HG02759 (cell line): ENCODE measurements around the gene ITPK1.
"Not testable (repeated sequence)": the region's sequence is repeated elsewhere in the genome, so short reads cannot be mapped to it uniquely, and the experiment has no call there.

Experiments used
- ATAC-seq: cut with Tn5 transposase; IDR thresholded peaks from one replicate; pipeline ENCODE4 v1.9.1; 2021; ENCODE audit warnings: mild to moderate bottlenecking, moderate library complexity; ENCODE audit not compliant: unreplicated experiment

ITPK1 gene

DNA sequence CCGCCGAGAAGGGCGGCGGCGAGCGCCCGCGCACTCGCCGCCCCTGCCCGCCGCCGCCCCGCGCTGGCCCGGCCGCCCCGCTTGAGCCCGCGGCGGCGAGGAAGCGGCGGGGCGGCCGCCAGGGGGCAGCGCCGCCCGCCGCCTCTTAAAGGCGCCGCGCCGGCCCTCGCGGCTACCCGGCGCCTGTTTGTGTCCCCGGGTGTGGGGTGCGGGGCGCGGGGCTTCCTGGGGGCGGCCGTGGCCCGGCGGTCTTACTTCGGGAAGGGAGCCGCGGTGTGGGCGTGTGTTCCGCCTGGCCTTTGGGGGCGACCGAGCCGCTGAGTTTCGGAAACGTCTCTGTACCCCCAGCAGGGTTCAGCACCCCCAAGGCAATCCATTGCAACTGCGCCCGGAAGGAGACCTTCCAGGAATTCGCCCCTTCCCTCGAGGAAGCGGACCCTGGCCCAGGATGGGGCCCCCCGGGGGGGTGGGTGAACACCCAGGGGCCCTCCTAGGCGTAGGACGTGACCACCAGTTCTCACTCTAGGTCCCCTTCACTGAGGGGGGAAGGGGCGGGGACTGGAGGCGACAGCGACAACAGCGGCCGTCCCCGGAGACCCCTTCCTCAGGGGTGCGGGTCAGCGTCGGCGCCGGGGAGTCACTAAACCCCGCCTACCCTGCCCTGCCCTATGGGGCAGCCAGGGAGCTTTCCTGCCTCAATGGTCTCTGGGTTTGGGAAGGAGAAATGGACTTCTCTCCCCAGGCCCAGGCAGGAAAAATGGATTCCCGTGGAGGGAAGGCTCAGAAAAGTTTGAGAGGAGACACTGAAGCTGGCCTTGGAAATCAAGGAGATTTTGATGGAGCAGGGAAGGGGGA is at the start of gene ITPK1:
Gene ITPK1, minus strand, starts transcription at position 105 of the 855 bp plus-strand sequence. CDS start 762 bp downstream, outside the sequence.
- peak; percentile 64 for ATAC-seq

DNA sequence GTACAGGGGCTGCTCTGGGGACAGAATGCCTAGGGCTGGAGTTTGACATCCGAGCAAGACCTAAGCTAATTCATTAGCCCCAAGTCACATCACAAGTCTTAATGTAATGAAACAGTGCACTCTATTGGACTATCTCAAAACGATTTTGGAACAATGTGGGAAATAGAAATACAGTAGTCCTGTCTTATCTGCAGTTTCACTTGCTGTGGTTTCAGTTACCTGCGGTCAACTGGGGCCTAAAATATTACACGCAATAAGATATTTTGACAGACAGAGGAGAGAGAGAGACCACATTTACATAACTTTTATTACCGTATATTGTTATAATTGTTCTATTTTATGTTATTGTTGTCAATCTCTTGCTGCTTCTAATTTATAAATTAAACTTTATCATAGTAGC is 47.8 kb upstream of the ITPK1 start:
- ATAC-seq, result no peak

DNA sequence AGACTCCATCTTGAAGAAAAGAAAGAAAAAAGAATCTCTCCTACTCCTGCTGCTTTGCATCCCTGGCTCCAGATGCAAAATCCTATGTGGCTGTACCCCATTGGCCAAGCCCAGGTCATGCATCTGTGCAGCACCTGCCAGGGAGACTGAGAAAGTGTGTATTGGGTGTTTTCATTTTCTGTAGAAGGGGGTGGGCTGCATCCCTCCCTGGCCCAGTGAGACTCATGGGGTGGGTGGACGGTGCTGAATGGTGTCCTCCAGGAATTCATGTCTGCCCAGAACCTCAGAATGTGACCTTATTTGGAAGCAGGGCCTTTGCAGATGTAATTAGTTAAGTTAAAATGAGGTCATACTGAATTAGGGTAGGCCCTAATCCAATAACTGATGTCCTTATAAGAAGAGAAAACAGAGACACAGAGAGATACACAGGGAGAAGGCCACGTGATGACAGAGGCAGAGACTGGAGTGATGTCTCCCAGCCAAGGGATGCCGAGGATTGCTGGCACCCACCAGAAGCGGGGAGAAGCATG is 45.8 kb upstream of the ITPK1 start:
- ATAC-seq, result no peak

- no peak for ATAC-seq
These were observed 44.7 kb upstream of the ITPK1 start for GRCh38 chr14:93160353-93160801.

DNA sequence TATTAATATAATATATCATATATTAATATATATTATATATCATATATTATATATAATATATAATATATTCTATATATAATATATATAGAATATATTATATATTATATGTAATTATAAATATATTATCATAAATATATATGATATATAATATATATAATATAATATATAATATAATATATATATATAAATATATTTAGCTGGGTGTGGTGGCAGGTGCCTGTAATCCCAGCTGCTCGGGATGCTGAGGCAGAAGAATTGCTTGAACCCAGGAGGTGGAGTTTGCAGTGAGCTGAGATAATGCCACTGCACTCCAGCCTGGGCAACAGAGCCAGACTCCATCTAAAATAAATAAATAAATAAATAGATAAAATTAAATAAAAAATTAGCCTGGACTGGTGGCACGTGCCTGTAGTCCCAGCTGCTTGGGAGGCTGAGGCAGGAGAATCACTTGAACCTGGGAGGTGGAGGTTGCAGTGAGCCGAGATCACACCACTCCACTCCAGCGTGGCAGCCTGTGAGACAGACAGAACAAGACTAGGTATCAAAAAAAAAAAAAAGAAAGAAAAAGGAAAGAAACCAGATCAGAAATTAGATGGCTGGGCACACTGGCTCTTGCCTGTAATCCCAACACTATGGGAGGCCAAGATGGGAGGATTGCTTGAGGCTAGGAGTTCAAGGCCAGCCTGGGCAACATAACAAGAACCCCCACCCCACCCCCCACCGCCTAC is 44.1 kb upstream of the ITPK1 start:
- ATAC-seq, result not testable (repeated sequence)

DNA sequence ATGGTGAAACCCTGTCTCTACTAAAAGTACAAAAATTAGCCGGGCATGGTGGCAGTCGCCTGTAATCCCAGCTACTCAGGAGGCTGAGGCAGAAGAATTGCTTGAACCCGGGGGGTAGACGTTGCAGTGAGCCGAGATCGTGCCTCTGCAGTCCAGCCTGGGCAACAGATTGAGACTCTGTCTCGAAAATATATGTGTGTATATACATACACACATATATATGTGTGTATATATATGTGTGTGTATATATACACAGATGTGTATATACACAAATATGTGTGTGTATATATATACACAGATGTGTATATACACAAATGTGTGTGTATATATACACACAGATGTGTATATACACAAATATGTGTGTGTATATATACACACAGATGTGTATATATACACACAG is 42.6 kb upstream of the ITPK1 start:
- not testable (repeated sequence) for ATAC-seq

- ATAC-seq, result no peak
These were observed 41.1 kb upstream of the ITPK1 start for GRCh38 chr14:93156693-93157369.

DNA sequence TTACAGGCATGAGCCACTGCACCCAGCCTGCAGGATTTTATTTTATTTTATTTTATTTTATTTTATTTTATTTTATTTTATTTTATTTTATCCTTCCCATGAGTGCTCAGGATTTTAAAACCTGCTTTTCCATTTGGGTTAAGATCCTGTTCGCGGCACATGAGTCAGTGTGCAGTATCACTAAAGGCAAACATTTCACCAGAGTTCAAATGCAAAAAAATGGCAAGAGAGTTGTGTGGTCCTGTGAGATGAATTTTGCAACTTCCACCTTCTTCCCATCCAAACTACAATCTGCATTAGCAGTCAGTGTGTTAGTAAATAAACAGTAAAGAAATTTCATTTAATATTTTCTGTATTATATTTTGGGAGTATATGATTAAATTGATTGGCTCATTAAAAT is 39.9 kb upstream of the ITPK1 start:
- no peak for ATAC-seq

GRCh38 chr14:93153121-93153520 is 37.4 kb upstream of the ITPK1 start:
- ATAC-seq, result no peak

DNA sequence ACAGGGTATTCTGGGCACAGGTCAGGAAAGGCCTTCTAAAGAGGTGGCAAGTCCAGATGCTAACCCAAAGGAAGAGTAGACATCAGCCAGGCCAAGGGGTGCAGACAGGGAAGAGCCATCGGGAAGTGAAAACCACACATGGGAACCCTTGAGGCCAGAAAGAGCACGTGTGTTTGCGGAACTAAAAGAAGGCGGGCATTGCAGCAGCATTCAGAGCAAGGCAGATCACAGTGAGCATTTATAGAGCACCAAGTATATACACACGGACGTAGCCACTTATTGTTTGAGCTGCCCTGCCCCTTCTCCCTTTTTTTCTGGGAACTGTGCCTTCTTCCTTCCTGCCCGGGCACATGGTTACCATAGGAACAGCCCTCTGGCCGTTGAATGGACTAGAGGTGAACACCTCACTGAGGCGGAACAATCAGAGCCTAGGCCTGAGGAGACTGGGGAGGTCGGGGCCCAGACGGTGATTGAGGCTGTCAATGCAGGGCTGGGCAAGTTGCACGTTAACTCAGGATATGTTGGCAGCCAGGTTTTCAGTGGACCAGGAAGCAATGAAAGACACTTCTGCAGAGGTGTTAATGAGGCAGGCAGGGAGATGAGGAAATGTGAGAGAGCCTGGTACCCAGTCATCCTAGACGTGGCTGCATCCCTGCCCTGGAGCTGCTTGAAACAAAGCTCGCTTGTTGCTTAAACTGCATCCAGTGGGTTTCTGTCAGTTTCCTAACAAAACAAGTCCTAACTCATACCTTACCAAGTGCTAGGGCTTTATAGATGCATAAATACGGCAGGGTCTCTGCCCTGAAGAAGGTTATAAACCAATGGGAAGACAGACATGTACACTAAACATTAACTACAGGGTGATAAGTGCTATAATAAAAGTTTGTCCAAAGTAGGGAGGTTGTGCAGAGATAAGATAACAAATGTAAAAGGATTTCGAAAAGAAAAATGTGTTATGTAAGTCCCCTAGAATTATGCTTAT is 34.8 kb upstream of the ITPK1 start:
- no peak for ATAC-seq

GRCh38 chr14:93148979-93149378 is 33.3 kb upstream of the ITPK1 start:
- no peak for ATAC-seq

GRCh38 chr14:93146119-93146518 is 30.4 kb upstream of the ITPK1 start:
- no peak for ATAC-seq

DNA sequence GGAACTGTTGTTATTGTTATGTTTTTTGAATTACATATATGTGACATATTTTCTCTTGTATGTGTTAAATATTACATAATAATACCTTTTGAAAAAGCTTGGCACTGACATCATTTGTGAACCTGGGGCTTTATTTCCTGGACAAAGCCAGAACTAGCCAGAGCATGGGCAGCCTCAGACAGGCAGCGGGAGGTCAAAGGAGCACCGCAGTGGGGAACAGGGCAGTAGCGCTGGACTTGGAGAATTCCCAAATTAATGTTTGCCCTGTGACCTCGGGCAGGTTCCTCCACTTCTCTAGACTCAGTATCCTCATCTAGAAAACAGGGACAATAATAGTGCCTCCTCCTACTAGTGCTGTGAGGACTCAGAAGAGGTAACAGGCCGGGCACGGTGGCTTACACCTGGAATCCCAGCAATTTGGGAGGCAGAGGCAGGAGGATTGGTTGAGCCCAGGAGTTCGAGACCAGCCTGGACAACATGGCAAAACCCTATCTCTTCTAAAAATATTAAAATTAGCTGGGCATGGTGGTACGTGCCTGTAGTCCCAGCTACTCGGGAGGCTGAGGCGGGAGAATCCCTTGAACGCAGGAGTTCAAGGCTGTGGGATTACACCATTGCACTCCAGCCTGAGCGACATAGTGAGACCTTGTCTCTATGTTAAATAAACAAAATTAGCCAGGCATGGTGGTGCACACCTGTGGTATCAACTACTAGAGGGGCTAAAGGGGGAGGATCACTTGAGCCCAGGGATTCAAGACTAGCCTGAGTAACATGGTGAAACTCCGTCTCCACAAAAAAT is 27.3 kb upstream of the ITPK1 start:
- no peak for ATAC-seq

GRCh38 chr14:93137864-93138263 is 22.1 kb upstream of the ITPK1 start:
- no peak for ATAC-seq

- not testable (repeated sequence) for ATAC-seq
These were observed 20.8 kb upstream of the ITPK1 start for GRCh38 chr14:93136508-93136907.

DNA sequence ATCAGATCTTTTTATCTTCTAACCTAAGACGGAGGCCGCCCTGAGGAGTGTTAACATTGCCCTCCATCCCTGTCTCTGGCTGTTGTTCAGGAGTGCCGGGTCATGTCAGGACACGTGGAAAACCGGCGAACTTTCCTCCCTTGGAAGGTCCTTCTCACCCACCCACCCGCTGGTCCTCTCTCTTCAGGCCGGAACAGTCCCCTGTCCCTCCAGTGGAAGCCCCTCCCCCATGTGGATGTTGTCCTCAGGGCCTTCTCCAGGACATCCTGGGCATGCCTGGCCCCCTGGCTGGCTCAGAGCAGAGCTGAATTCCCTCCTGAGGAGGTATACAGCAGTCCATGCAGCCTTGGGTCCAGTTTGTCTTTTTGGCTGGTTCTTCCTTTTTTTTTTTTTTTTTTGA is 20.3 kb upstream of the ITPK1 start:
- no peak for ATAC-seq

DNA sequence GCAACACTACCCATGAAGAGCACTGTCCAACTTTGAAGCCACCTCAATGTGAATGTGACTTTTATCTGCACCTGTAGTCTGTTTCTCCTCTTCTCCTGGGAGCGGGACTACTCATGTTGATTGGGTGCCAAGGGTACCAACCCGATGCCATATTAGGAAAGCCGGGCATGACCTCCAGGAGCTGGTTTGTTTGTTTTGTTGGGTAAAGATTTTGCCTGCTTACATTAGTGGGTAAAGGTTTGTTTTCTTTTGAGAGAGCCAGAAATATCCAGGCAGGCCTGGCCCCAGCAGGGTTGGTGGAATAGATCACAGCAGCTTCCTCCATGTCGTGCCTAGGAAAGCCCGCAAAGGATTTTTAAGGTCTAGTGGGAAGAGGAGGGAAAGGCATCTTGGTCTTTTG is 19.7 kb upstream of the ITPK1 start:
- no peak for ATAC-seq

GRCh38 chr14:93133464-93133863 is 17.7 kb upstream of the ITPK1 start:
- no peak for ATAC-seq

DNA sequence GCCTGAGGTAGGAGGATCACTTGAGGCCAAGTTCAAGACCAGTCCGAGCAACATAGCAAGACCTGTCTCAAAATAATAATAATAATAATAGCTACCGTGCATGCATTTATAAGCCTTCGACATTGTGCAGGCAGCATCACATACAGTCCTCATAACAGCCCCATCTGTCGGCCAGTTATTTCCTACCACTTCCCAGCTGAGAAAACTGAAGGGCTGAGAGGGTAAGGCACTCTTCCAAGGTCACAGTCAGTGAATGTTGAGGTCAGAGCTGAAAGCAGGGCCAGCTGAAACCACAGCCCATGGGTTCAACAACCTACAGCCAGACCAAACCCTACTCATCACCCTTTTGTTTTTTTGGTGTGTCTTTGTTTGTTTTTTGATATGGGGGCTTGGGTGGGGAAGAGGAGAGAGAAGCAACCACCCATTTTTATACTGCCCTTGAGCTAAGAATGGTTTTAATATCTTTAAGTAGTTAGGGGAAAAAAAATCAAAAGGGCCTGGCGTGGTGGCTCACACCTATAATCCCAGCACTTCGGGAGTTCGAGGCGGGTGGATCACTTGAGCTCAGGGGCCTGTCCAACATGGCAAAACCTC is 16.8 kb upstream of the ITPK1 start:
- ATAC-seq, result no peak
